Parathyroid adenoma (tissue), 2 donors: ENCODE results near the gene CNTN5.

ENCODE experiments used
- H2AFZ ChIP-seq: fragments of 300-600 bp; sonication (generic); one replicate; pipeline ENCODE4 v1.7.0; 2017; ENCODE audit warnings: antibody characterized with exemption, mild to moderate bottlenecking
- H3K27ac ChIP-seq: fragments of 300-600 bp; sonication (generic); one replicate; pipeline ENCODE4 v1.7.0; 2017
- H3K27me3 ChIP-seq: fragments of 300-600 bp; sonication (generic); one replicate; pipeline ENCODE4 v1.7.0; 2017; ENCODE audit warnings: low read length; ENCODE audit not compliant: control insufficient read depth, insufficient read depth
- H3K36me3 ChIP-seq: fragments of 300-600 bp; sonication (generic); one replicate; pipeline ENCODE4 v1.7.0; 2017; ENCODE audit warnings: low read length; ENCODE audit not compliant: control insufficient read depth, insufficient read depth
- H3K4me1 ChIP-seq: fragments of 300-600 bp; sonication (generic); one replicate; pipeline ENCODE4 v1.7.0; 2017; ENCODE audit warnings: control low read depth
- H3K4me2 ChIP-seq: fragments of 300-600 bp; sonication (generic); one replicate; pipeline ENCODE4 v1.7.0; 2017; ENCODE audit warnings: low read length
- H3K4me3 ChIP-seq: fragments of 300-600 bp; sonication (generic); one replicate; pipeline ENCODE4 v1.7.0; 2017; ENCODE audit warnings: low read depth, low read length
- H3K79me2 ChIP-seq: fragments of 300-600 bp; sonication (generic); one replicate; pipeline ENCODE4 v1.7.0; 2017; ENCODE audit warnings: control low read depth
- H3K9ac ChIP-seq: fragments of 300-600 bp; sonication (generic); one replicate; pipeline ENCODE4 v1.7.0; 2017; ENCODE audit warnings: mild to moderate bottlenecking
- H3K9me3 ChIP-seq: fragments of 300-600 bp; sonication (generic); one replicate; pipeline ENCODE4 v1.7.0; 2017; ENCODE audit warnings: low read length; ENCODE audit not compliant: control insufficient read depth
- CTCF ChIP-seq: fragments of 300-600 bp; sonication (generic); IDR thresholded peaks from one replicate; pipeline ENCODE4 v1.7.0; 2017; ENCODE audit warnings: antibody characterized with exemption, mild to moderate bottlenecking
- donor health status: primary hyperparathyroidism.

The CNTN5 gene

GRCh38 chr11:99676292-99676691 lies 655.5 kb downstream of the CNTN5 start:
- H2AFZ ChIP-seq, result no peak overlapping the region

GRCh38 chr11:99682171-99682570 lies 661.4 kb downstream of the CNTN5 start:
- TF ChIP-seq CTCF, result no peak
- H3K27me3 ChIP-seq, result no peaks in the 10 kb centered on the region
- H3K79me2 ChIP-seq, result no peaks in the 10 kb centered on the region
- H3K9ac ChIP-seq, result no peak overlapping the region
- no peaks in the 10 kb centered on the region for H3K4me1 ChIP-seq
- no peak overlapping the region for H3K4me3 ChIP-seq
- H3K36me3 ChIP-seq, result no peaks in the 10 kb centered on the region
- no peak overlapping the region for H3K4me2 ChIP-seq
- H3K9me3 ChIP-seq, result no peaks in the 10 kb centered on the region
- no peak overlapping the region for H3K27ac ChIP-seq
- no peak overlapping the region for H2AFZ ChIP-seq

More at GRCh38 chr11:99676292-99676691, 655.5 kb downstream of the CNTN5 start:
- Histone ChIP-seq H3K4me1 (no peaks in the 10 kb centered on the region), H3K4me3 (no peak overlapping the region), H3K27me3 (no peaks in the 10 kb centered on the region), H3K4me2 (no peak overlapping the region), H3K36me3 (no peaks in the 10 kb centered on the region), H3K79me2 (no peaks in the 10 kb centered on the region), H3K9ac (no peak overlapping the region), H3K27ac (no peak overlapping the region), H3K9me3 (no peaks in the 10 kb centered on the region)
- TF ChIP-seq CTCF, result no peak

- Histone ChIP-seq H3K27ac (no peak overlapping the region), H3K9me3 (no peaks in the 10 kb centered on the region), H3K4me3 (no peak overlapping the region), H2AFZ (no peak overlapping the region), H3K27me3 (no peaks in the 10 kb centered on the region), H3K9ac (no peak overlapping the region), H3K79me2 (no peaks in the 10 kb centered on the region), H3K36me3 (no peaks in the 10 kb centered on the region), H3K4me2 (no peak overlapping the region), H3K4me1 (no peaks in the 10 kb centered on the region)
- TF ChIP-seq CTCF, result no peak
Measured at GRCh38 chr11:99682646-99683045, 661.9 kb downstream of the CNTN5 start.

GRCh38 chr11:99683933-99684332 lies 663.2 kb downstream of the CNTN5 start:
- no peak for TF ChIP-seq CTCF
- Histone ChIP-seq H3K4me3 (no peak overlapping the region), H2AFZ (no peak overlapping the region), H3K9ac (no peak overlapping the region), H3K79me2 (no peaks in the 10 kb centered on the region), H3K27ac (no peak overlapping the region), H3K27me3 (no peaks in the 10 kb centered on the region), H3K9me3 (no peaks in the 10 kb centered on the region), H3K4me1 (no peaks in the 10 kb centered on the region), H3K36me3 (no peaks in the 10 kb centered on the region), H3K4me2 (no peak overlapping the region)

- Histone ChIP-seq H3K27me3 (no peaks in the 10 kb centered on the region), H3K79me2 (no peaks in the 10 kb centered on the region), H3K4me3 (no peak overlapping the region), H3K27ac (no peak overlapping the region), H3K4me2 (no peak overlapping the region), H3K4me1 (no peaks in the 10 kb centered on the region), H3K9ac (no peak overlapping the region), H3K36me3 (no peaks in the 10 kb centered on the region), H3K9me3 (no peaks in the 10 kb centered on the region), H2AFZ (no peak overlapping the region)
- TF ChIP-seq CTCF, result no peak
Measured at GRCh38 chr11:99686838-99687237, 666.1 kb downstream of the CNTN5 start.
